Central memory CD4-positive, alpha-beta T cell (primary cell): ENCODE results near the gene RAI14.

Source experiments
- DNase-seq: peaks from one replicate; pipeline ENCODE4 v3.0.0; 2022

RAI14 gene

DNA sequence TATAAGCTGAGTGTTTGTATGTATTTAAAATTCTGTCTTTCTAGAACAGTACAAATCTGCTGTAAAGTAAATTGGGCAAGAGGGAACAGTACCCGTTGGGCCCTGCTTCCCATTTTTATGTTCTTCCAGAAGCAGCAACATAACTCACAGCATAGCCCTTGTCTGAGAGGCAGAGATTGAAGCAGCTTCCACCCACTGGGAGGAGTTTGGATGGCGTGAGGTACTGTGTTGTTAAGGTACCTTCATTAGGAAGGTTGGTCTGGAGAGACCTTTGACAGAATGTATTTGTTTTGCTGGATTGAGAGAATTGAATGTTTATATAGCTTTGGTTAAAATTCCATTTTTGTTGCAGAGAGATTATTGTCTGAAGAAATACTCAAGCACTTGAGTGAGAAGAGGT lies 24.8 kb downstream of the RAI14 start:
- DNase-seq: no peak

DNA sequence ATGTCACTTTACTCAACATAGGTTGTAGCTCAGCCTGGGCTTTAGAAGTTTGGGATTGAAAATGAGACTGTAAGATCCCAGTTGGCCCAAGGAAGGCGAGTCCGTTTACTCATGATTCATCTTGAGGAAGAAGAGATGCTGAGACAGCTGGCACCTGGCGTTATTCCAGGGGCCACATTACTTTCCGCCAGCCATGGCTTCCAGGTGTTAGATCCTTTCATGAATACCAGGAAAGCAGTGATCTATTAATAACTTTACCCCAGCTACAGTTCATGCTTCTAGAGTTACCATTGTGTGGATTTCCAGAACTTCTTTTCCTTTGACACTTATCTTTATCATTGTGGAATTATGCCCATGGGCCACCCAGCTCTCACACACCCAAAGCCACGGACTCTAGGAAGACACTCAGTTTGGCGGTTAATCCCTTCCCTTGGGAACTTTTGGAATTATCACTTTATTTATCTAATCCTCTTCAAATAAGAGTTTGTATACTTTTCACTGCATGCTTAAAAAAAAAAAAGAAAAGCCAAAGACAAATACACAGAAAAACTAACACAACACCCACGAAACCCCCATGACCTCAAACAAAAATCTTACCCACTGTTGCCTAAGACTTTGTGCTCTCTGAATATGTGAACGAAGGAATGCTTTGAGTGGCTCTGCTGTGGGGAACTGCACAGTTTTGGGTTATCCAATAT lies 26.9 kb downstream of the RAI14 start:
- DNase-seq: no peak

DNA sequence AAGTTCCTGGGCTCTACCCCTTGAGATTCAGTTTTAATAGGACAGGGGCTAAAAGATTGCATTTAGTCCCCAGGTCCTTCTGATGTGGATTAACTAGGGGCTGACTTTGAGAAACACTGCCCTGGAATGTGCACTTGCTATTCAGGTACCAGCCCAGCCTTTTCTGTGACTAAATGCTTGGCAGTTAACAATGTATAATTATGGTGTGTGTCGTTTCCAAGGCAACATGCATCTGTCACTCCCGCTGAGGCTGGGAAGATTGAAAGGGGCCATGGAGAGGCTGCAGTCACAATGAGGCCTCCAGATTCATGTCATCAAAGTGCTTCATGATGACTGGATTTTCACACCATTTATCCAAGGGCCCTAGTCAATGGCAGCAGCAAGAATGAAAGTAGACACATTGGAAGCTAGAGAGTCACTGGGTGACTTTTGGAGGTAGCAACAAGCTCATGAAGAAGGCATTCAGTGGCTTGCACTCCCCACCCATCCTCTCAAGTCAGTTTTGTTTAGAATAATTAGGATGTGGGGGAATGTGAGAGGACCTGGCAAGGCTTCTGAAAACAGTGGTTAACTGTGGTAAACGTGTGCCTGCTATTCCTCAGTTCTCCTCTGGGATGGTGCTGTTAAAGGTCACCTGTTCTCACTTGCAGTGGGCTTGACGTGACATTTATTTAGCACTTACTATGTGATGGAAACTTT lies 28.3 kb downstream of the RAI14 start:
- DNase-seq: no peak

DNA sequence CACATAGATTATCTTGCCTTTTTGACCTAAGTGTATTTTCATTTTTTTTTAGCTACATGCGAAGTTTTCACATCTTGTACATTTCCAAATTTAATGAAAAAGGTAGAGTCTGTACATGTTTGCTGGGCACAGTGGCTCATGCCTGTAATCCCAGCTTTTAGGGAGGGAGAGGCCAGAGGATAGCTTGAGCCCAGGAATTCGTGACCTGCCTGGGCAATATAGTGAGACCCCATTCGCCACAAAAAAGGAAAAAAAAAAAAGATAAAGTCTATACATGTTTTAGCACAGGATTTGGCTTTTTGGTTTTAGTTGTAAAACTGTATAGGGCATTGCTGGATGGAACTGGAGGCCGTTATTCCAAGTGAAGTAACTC lies 28.8 kb downstream of the RAI14 start:
- DNase-seq: no peak

DNA sequence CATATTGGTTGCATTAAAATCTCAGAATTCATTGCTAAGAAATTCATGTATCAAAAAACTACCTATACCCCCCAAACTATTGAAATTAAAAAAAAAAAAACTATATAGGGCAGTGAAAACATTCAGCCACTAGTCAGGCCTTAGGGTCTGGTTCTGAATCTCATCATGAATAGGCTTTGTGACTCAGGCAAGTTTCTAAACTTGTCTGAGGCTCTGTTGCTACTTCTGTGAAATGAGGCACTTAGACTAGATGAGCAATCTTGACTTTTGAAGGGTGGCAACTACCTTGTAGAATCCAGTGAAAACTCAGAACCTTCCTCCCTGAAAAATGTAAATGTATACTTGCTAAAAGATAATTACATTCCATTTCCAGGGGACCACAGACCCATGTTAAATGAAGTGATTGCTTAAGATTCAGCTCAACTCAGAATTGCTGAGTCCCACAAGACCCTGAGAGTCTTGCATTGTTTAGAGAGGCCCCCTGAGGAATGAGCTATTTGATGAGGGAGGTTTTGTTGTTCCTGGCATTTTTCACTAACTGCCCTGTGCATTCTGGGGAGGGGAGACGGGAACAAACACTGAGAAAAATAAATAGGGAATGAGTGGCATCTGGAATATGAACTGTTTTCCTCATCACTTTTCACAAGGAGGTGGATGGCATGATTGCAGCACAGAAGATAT lies 29.5 kb downstream of the RAI14 start:
- DNase-seq: no peak

DNA sequence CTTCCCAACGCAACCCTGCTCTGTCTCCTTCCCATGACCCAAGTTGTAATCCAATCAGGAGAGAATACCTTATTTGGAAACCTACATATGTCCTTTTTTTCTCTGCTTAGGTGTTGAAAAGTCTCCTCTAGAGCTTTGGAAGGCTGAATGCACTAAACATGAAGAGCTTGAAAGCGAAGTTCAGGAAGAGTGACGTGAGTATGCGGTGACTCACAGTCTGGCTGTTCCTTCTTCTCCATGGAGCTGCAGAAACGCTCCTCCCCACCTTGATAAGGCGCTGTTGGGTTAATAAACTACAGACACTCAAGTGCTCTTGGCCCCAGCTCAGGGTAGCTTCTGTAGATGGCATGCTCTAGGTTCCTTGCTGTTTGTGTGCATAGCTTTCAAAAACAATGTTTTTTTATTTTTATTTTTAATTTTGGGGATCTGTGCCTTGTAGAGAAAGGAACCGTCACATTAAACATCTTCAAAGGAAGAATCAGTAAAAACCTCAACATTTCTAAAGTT lies 30.7 kb downstream of the RAI14 start:
- DNase-seq: no peak

DNA sequence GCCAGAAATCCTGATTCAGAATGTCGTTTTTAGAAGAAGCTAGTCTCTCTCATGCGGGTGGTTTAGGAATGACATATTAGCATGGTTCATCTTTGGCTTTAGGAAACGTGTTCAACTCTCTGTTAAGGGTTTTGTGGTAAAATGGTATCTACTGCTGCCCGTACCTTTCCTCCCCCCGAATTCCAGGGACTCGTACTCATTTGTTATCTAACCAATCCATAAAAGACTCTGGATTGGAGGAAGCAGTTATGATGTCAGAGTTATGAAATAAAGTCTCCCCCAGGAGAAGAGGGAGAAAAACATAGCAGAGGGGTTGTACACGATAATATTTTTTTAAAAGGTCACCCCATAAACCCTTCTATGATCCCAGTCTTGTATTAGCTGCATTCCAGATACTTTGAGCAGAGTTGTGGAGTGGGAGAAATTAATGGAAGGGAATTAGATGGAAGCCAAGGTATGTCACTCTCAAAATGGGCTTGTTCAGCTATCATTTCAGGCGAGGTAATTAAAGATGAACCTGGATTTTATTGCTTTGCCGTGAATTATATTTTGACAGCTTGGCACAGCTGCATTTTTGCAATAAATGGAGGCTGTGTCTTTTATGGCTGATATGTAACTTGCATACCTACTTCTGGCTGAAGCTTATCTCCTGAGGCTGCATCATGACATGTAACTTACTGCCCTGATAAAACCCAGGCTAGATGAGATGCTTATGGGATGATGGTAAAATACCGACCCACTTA lies 31.3 kb downstream of the RAI14 start:
- no peak for DNase-seq

DNA sequence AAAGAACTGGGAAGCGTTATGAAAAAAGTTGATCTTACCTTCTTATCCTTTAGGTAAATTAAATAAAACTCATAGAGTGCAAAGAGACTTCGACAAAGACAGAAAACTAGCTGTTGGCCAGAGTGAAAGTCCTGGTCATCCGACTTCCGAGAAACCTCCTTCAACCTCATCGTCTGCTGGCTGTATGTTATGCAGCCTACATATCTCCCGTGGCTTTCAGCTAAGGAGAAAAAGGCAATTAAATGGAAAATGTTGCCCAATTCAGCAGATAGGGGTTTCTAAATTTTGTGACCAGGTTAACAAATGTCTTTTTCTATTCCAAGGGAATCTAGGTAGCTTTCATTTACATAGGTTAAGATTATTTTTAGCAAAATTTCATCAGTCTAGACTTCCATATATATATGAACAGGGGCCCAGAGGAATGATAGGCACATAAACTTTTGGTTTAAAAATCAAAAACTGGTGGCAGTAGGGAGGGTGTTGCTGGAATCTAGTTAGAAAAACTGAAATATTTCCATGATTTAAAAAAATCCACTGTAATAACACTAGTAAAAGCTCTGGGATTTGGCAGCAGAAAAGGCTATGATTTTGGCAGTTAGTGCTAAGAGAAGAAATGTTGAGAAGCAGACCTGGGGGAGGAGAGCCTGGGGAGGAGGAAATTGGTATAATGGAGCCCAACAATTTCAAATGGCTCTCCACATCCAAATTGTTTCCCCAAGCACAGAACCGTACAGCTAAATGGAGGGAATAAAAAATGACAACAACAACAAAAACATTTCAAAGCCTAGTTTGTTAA lies 32.1 kb downstream of the RAI14 start:
- no peak for DNase-seq

DNA sequence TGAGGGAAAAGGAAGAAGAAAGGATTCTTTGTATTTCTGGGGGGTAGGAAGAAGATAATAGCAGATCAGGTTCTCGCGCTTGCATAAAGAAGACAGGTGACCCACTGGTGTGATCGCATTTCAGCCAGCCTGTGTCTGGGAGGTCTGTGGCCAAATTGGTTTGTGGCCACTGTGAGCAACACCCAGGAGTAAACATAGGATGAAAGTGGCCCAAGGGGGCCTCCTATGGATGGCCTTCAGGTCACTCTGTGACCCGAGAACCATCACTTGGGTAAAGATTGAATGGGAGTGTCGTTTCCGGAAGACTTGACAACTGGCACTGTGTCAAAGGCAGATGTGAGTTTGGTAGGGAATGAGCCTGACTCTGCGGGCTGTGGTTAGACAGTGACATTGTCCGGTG lies 34.2 kb downstream of the RAI14 start:
- no peak for DNase-seq

DNA sequence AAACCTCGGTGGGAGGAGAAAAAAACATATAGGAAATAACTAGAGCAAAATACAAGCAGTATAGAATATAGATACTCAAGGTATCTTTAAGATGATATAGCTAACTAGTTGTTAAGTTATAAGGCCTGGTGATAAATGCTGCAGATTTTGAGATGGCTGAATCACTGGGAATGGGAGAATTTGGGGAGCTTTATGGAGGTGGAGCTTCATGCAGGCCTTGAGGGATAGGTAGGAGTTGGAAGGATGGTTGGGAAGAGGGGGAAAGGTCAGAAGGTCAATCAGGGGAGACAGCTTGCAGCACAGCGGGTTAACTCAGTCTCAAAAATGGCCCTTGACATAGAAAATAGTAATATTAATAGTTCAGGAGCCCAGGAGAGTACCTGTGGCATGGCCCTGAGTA lies 34.8 kb downstream of the RAI14 start:
- no peak for DNase-seq

DNA sequence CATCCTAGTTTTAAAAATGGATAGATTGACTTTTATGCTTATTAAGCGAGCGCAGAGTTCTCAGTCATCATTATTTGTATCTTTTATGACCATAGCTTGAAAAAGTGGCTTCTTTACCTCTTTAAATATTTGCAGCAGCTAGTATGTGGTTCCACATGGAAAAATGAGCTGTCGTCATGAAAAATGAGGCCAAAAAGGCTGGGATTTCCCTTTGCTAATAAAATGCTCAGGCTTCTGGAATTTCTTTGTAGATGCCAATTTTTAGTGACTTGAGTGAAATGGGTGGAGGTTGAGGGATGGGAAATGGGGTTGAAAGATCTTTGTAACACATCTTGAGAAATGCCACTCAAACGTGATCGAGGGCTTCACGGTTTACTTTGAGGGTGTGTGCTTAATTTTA lies 35.2 kb downstream of the RAI14 start:
- no peak for DNase-seq

DNA sequence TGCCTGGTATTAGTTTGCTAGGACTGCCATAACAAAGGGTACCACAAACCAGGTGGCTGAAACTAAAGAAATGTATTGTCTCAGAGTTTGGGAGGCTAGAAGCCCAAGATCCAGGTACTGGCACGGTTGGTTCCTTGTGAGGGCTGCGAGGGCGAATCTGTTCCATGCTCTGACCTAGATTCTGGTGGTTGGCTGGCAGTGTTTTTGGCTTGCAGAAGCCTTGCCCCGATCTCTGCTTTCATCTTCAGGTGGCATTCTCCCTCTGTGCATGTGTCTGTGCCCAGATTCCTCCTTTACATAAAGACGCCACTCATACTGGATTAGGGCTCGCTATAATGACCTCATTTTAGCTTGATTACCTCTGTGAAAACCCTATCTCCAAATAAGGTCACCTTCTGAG lies 36.7 kb downstream of the RAI14 start:
- DNase-seq: no peak

DNA sequence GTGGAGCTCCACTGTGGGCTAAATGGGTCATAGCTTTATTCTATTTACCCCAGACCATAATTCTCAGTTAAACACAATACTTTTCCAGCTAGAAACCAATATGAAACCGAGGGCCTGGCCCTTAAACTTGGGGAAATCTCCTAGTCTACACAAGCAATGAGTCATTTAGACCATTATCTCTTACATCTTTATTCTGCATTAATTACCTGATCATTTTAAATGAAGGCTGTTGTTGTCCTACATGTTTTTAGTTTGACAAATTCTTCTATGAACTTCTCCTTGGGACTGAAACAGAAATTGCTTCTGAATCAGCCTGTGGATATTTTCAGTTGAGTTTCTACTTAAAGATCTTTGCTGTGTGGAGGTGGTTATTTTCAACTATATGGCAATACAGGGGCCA lies 37.9 kb downstream of the RAI14 start:
- DNase-seq: no peak

DNA sequence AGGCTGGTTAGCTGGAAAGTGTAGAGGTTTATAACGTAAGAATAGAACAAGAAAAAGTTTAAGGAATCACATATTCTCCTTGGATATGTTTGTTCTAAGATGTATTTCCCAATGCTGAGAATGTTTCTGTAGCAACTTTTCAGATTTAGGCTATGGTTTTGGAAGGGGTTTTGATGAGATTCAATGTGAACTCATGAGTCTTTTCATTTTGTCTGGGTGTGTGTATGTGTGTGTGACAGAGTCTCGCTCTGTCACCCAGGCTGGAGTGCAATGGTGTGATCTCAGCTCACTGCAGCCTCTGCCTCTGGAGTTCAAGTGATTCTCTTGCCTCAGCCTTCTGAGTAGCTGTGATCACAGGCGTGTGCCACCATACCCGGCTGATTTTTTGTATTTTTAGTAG lies 38.6 kb downstream of the RAI14 start:
- DNase-seq: no peak

DNA sequence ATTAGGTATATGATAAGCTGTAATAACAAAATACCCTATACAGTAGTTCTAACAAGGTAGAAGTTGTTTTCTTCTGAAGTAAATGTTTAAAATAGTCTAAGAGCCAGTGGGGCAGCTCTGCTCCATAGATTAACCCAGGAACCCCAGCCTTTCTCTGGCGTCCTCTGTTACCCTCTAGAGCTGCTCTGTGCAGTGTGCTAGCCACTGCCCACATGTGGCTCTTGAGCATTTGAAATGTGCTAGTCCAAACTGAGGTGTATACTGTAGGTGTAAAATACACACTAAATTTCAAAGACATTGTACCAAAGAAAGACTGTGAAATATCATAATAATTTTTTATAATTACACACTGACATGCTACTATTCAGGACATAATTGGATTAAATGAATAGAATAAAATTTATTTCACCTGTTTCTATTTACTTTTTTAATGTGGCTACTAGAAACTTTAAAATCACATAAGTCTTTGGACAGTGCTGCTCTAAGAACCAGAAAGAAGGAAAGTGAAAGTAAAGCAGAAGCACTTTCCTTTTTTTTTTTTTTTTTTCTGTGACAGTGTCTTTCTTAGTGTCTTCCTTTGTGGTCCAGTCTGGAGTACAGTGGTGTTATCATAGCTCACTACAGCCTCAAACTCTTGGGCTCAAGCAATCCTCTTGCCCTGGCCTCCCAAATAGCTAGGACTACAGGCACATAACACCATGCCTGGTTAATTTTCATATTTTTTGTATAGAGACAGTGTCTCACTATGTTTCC lies 39.3 kb downstream of the RAI14 start:
- no peak for DNase-seq

DNA sequence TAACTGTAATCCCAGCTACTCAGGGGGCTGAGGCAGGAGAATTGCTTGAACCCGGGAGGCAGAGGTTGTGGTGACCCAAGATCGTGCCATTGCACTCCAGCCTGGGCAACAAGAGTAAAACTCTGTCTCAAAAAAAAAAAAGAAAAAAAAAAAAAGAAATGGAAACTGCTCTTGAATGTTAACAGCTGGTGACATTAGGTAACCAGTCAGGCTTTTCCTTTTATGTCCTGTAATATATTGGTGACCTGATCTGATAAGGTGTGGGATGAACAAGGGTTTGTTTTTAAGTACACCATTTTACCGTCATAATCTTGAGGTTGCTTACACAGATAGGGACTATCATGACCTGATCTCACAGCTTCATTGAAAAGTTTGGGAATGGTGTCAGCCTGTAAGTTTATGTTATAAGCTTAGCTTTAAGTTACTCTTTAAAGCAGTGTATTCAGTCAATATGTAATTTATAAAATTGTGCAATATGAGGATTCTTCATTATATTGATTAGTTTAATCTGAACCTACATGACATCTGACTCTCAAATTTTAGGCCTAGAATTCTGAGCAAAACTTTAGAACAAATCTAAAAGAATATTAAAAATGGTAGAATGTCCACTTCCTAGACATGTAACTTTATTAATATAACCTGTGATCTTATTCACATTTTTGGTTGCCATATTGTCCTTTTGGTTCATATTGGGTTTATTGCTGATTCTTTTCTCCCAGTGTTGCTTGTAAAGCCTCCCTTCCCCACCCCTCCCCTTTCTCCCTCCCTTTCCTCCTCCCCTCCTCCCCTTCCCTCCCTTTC lies 41.4 kb downstream of the RAI14 start:
- DNase-seq: no peak

DNA sequence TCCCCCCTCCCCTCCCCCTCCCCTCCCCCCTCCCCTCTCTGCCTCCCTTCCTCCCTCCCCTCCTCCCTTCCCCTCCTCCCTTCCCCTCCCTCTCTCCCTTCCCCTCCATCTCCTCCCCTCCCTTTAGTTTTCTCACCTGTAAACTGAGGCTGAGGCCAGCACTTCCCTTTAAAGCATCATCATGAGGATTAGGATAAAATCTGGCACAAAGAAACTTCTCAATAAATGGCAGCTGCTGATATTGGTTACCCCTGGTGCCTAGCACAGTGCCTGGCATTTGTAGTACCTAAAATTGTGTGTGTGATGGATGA lies 41.9 kb downstream of the RAI14 start:
- no peak for DNase-seq

DNA sequence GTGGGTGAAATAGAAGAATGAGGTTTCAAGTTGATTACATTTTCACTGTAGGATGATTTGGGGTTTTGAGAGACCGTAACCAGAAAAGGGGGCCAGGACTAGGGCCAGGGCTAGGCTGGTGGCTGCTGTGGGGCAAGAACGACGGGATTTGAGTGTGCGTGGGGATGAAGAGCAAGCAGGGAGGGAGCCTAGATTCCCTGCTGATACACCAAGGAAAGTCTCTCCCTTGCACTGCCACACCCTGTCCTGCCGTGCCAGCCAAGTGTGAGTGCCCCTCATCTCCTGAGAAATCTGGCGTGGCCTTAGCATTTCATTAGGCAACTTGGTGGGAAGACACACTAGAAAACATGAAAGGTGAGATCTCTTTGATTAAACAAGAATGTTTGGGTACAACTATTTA lies 42.6 kb downstream of the RAI14 start:
- DNase-seq: no peak

DNA sequence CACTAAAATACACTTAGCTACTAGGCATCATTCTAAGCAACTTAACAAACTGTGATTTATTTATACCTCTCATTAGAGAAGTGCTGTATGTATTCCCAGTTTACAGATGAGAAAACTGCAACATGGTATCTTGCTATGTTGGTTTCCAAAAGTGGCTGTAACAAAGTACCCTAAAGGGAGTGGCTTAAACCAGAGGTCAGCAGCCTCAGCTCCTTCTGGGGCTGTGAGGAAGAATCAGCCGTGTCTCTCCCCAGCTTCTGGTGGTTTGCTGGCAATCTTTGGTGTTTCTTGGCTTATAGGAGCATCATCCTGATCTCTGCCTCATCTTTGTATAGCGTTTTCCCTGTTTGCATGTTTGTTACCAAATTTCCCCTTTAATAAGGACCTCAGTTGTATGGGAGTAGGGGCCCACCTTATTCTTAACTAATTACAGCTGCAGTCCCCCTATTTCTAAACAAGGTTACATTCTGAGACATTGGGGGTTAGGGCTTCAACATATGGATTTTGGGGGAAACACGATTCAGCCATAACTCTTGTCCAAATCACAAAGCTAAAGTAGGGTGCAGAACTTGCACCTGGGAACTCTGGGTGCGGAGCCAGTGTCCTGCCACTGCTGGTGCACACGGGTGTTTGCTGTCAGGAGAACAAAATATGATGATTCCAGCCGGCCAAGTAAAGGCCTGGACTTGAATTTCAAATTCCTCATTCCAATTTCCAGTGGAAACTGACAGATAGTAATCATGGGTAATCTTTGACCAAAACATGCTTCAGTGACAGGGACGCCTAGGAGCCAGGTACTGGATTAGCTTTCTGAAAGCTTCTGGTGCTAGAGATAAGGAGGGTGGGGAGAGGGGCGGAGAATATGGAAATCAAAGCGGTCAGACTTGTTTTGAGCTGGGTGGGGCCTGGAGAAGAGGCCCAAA lies 43.3 kb downstream of the RAI14 start:
- DNase-seq: no peak

DNA sequence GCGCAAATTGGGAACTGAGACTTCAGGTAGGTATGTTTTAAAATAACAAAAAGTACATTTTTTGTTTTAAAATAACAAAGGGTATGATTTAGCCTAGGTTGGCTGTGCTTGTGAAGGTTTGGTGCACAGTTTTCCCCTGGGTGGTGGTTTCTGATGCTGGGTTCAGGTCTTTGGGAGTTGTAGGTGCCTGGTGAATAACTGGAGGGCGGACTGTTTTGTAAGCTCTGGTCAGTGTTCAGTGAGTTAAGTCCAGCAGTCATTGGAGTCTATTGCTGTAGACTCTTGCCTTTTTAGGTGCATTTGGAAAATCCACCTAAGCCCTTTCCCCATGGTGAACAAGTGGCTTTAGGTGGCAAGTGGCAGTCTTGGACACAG lies 43.9 kb downstream of the RAI14 start:
- no peak for DNase-seq
